Measurements from ENCODE around the gene ESYT3. TPM values are rescaled to one million over a fixed set of nuclear protein-coding genes. Genes with fewer than 3 reads are reported as not detected.

ESYT3 gene
- total RNA-seq, 1 donor from 2014 or later = 1.8 TPM

GRCh38 chr3:138463724-138464490 is 29.5 kb downstream of the ESYT3 start:
- no peaks in the 10 kb centered on the region for H3K27me3 Mint-ChIP-seq
- H3K9me3 Mint-ChIP-seq (ENCODE audit: low read depth) = no peaks in the 10 kb centered on the region
- no peak for DNase-seq (ENCODE audit: low spot score, unreplicated experiment)
- H3K4me1 Mint-ChIP-seq (ENCODE audit: low read depth) = no peaks in the 10 kb centered on the region
- no peaks in the 10 kb centered on the region for H3K36me3 Mint-ChIP-seq (ENCODE audit: insufficient read depth)
- H3K4me3 Mint-ChIP-seq (ENCODE audit: low read depth) = no peak overlapping the region
- TF ChIP-seq CTCF (IDR thresholded peaks at IDR 0.05; ENCODE audit: unreplicated experiment) = no peak
- no peak overlapping the region for H3K27ac Mint-ChIP-seq

DNA sequence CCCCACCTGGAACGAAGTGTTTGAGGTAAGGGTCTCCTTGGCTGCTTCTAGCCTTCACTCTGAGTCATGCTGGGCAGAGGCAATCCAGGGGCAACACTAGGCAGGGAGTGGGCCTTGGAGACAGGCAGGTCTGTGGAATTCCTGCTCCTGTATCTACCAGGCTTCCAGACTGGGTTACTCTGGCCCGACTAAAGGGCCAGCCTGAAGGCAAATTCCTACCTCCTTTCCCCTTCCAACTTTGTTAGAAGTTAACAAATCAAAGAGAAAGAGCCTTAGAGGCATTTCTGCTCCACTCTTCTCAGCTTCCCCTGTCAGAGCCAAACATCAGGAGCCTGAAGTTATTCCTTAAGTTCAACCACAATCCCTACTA is 30.1 kb downstream of the ESYT3 start:
- H3K27me3 Mint-ChIP-seq = no peaks in the 10 kb centered on the region
- no peak for DNase-seq (ENCODE audit: low spot score, unreplicated experiment)
- H3K36me3 Mint-ChIP-seq (ENCODE audit: insufficient read depth) = no peaks in the 10 kb centered on the region
- H3K4me1 Mint-ChIP-seq (ENCODE audit: low read depth) = no peaks in the 10 kb centered on the region
- no peak overlapping the region for H3K27ac Mint-ChIP-seq
- no peaks in the 10 kb centered on the region for H3K9me3 Mint-ChIP-seq (ENCODE audit: low read depth)
- no peak overlapping the region for H3K4me3 Mint-ChIP-seq (ENCODE audit: low read depth)
- TF ChIP-seq CTCF (IDR thresholded peaks at IDR 0.05; ENCODE audit: unreplicated experiment) = no peak

DNA sequence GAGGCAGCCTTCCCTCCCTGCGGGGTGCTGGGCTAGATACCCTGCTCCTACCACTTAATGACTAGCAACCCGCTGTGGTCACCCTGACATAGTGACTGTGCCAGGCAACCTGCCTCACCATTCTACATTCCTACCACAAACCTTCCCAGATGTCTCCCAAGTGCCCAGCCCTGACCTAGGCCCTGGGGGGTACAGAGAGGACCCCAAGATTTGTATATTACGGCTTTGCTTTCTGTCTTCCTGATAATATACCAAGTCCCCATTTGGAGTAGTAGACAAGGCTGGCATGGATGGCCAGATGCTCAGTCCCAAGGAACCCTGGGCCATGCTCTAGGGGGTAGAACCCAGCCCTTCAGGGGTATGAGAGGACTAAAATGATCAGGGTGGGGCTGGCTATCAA is 31.0 kb downstream of the ESYT3 start:
- no peak for TF ChIP-seq CTCF (IDR thresholded peaks at IDR 0.05; ENCODE audit: unreplicated experiment)
- H3K4me1 Mint-ChIP-seq (ENCODE audit: low read depth) = no peaks in the 10 kb centered on the region
- H3K36me3 Mint-ChIP-seq (ENCODE audit: insufficient read depth) = no peaks in the 10 kb centered on the region
- H3K4me3 Mint-ChIP-seq (ENCODE audit: low read depth) = no peak overlapping the region
- no peak overlapping the region for H3K27ac Mint-ChIP-seq
- DNase-seq (ENCODE audit: low spot score, unreplicated experiment) = no peak
- H3K9me3 Mint-ChIP-seq (ENCODE audit: low read depth) = no peaks in the 10 kb centered on the region
- no peaks in the 10 kb centered on the region for H3K27me3 Mint-ChIP-seq

DNA sequence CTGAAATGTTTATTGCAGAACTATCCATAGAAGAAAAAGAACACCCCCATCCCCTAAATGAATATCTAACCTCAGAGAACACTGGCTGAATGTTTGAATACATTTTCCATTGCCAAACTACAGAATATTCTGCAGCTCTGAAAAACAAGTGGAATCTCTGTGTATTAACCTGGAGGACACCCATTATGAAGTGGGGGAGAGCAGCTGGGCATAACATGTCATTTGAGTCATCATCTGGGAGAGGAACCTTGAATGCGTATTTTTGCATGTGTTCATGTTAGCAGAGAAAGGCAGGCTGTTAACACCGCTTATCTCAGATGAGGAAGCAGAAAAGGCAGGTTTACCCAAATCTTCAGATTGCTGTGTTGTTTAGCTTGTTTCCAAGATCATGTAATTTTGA is 31.5 kb downstream of the ESYT3 start:
- Mint-ChIP-seq H3K27me3 (no peaks in the 10 kb centered on the region), H3K4me1 (ENCODE audit: low read depth) (no peaks in the 10 kb centered on the region), H3K27ac (no peak overlapping the region), H3K36me3 (ENCODE audit: insufficient read depth) (no peaks in the 10 kb centered on the region), H3K4me3 (ENCODE audit: low read depth) (no peak overlapping the region), H3K9me3 (ENCODE audit: low read depth) (no peaks in the 10 kb centered on the region)
- no peak for TF ChIP-seq CTCF (IDR thresholded peaks at IDR 0.05; ENCODE audit: unreplicated experiment)
- no peak for DNase-seq (ENCODE audit: low spot score, unreplicated experiment)

DNA sequence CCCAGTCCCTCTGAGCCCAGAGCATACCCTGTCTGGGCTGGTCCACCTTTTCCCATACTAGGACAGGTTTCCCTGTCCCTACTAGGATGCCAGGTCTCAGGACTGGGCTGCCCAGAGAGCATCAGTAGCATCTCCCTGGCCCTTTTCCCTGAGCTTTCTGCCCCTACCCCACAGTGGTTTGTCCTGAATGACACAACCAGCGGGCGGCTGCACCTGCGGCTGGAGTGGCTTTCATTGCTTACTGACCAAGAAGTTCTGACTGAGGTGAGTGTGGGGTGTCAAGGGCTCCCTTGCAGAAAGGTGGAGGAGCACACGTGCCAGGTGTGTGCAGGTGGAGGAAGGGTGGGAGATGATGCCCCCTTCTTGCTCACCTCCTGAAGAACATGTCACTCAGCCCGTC is 33.5 kb downstream of the ESYT3 start:
- Mint-ChIP-seq H3K27me3 (no peaks in the 10 kb centered on the region), H3K9me3 (ENCODE audit: low read depth) (no peaks in the 10 kb centered on the region), H3K4me1 (ENCODE audit: low read depth) (no peaks in the 10 kb centered on the region), H3K4me3 (ENCODE audit: low read depth) (no peak overlapping the region), H3K27ac (no peak overlapping the region), H3K36me3 (ENCODE audit: insufficient read depth) (no peaks in the 10 kb centered on the region)
- DNase-seq (ENCODE audit: low spot score, unreplicated experiment) = no peak
- no peak for TF ChIP-seq CTCF (IDR thresholded peaks at IDR 0.05; ENCODE audit: unreplicated experiment)
